ENCODE measurements around the gene THOC1.

Gene THOC1

GRCh38 chr18:195651-196050 lies 72.2 kb downstream of the THOC1 start:
- H3K4me1 ChIP-seq (ENCODE audit: control insufficient read depth in 1 of 2, insufficient read depth in 2 of 2, low read length in 2 of 2) = no peaks in the 10 kb centered on the region
- no peak for DNase-seq
- H2AFZ ChIP-seq (ENCODE audit: insufficient read depth, low read length, poor library complexity) = no peak overlapping the region
- H3K27ac ChIP-seq (ENCODE audit: low read depth, low read length) = no peak overlapping the region
- H3K79me1 ChIP-seq (ENCODE audit: low read length) = no peaks in the 10 kb centered on the region
- H3K4me3 ChIP-seq (ENCODE audit: low read depth, low read length) = no peak overlapping the region
- no peak overlapping the region for H2BK120ac ChIP-seq (ENCODE audit: insufficient read depth, low read length, poor library complexity)
- no peak overlapping the region for H3K14ac ChIP-seq (ENCODE audit: low read length)
- H3K27me3 ChIP-seq (ENCODE audit: insufficient read depth, low read length) = no peaks in the 10 kb centered on the region
- H2BK5ac ChIP-seq (ENCODE audit: low read depth, low read length, poor library complexity) = no peak overlapping the region
- no peak overlapping the region for H3K4ac ChIP-seq (ENCODE audit: low read depth, low read length)
- no peak overlapping the region for H3K23ac ChIP-seq (ENCODE audit: low read length)
- H3K79me2 ChIP-seq (ENCODE audit: control insufficient read depth, insufficient read depth, low read length, poor library complexity) = no peaks in the 10 kb centered on the region
- no peak overlapping the region for H4K91ac ChIP-seq (ENCODE audit: low read depth, low read length)
- H3K9me3 ChIP-seq (ENCODE audit: insufficient read depth, low read depth, low read length) = no peaks in the 10 kb centered on the region
- WGBS (ENCODE audit: extremely low coverage, insufficient coverage, insufficient read length) = no CpG with 5 or more reads among the region's 1 CpG
- H3K9ac ChIP-seq (ENCODE audit: low read length) = no peak overlapping the region
- no peak overlapping the region for H3K18ac ChIP-seq (ENCODE audit: low read length)
- no peak overlapping the region for H3K4me2 ChIP-seq (ENCODE audit: low read length)
- no peak overlapping the region for H4K12ac ChIP-seq (ENCODE audit: low read depth, low read length)
- peaks cover 7 to 13% of the 10 kb centered on the region in 2 experiments for H3K36me3 ChIP-seq (ENCODE audit: control insufficient read depth in 1 of 2, insufficient read depth in 2 of 2, low read length in 2 of 2)
- H2AK5ac ChIP-seq (ENCODE audit: low read length) = no peak overlapping the region
- H4K8ac ChIP-seq (ENCODE audit: low read depth, low read length) = no peak overlapping the region
- no peak overlapping the region for H2BK12ac ChIP-seq (ENCODE audit: low read length)

GRCh38 chr18:192801-193200 lies 75.0 kb downstream of the THOC1 start:
- no peaks in the 10 kb centered on the region for H3K79me2 ChIP-seq (ENCODE audit: control insufficient read depth, insufficient read depth, low read length, poor library complexity)
- no peak overlapping the region for H4K12ac ChIP-seq (ENCODE audit: low read depth, low read length)
- no peaks in the 10 kb centered on the region for H3K4me1 ChIP-seq (ENCODE audit: control insufficient read depth in 1 of 2, insufficient read depth in 2 of 2, low read length in 2 of 2)
- H3K14ac ChIP-seq (ENCODE audit: low read length) = no peak overlapping the region
- H2AFZ ChIP-seq (ENCODE audit: insufficient read depth, low read length, poor library complexity) = no peak overlapping the region
- no peak overlapping the region for H4K8ac ChIP-seq (ENCODE audit: low read depth, low read length)
- H3K9ac ChIP-seq (ENCODE audit: low read length) = no peak overlapping the region
- H3K4me2 ChIP-seq (ENCODE audit: low read length) = no peak overlapping the region
- H2BK12ac ChIP-seq (ENCODE audit: low read length) = no peak overlapping the region
- no peak overlapping the region for H2BK5ac ChIP-seq (ENCODE audit: low read depth, low read length, poor library complexity)
- H3K4me3 ChIP-seq (ENCODE audit: low read depth, low read length) = no peak overlapping the region
- peaks cover 5% of the 10 kb centered on the region in 2 experiments for H3K36me3 ChIP-seq (ENCODE audit: control insufficient read depth in 1 of 2, insufficient read depth in 2 of 2, low read length in 2 of 2)
- H3K4ac ChIP-seq (ENCODE audit: low read depth, low read length) = no peak overlapping the region
- no peak overlapping the region for H2BK120ac ChIP-seq (ENCODE audit: insufficient read depth, low read length, poor library complexity)
- H4K91ac ChIP-seq (ENCODE audit: low read depth, low read length) = no peak overlapping the region
- DNase-seq = no peak
- H3K27ac ChIP-seq (ENCODE audit: low read depth, low read length) = no peak overlapping the region
- H3K23ac ChIP-seq (ENCODE audit: low read length) = no peak overlapping the region
- H3K9me3 ChIP-seq (ENCODE audit: insufficient read depth, low read depth, low read length) = no peaks in the 10 kb centered on the region
- H3K79me1 ChIP-seq (ENCODE audit: low read length) = no peaks in the 10 kb centered on the region
- WGBS (ENCODE audit: extremely low coverage, insufficient coverage, insufficient read length) = 100% methylated on average over 1 of the region's 7 CpGs
- H3K18ac ChIP-seq (ENCODE audit: low read length) = no peak overlapping the region
- no peak overlapping the region for H2AK5ac ChIP-seq (ENCODE audit: low read length)
- H3K27me3 ChIP-seq (ENCODE audit: insufficient read depth, low read length) = no peaks in the 10 kb centered on the region

- Histone ChIP-seq H3K9me3 (ENCODE audit: insufficient read depth, low read depth, low read length) (no peaks in the 10 kb centered on the region), H3K79me2 (ENCODE audit: control insufficient read depth, insufficient read depth, low read length, poor library complexity) (no peaks in the 10 kb centered on the region), H2AK5ac (ENCODE audit: low read length) (no peak overlapping the region), H3K4ac (ENCODE audit: low read depth, low read length) (no peak overlapping the region), H3K79me1 (ENCODE audit: low read length) (no peaks in the 10 kb centered on the region), H3K18ac (ENCODE audit: low read length) (no peak overlapping the region), H4K12ac (ENCODE audit: low read depth, low read length) (no peak overlapping the region), H3K9ac (ENCODE audit: low read length) (no peak overlapping the region), H2BK12ac (ENCODE audit: low read length) (no peak overlapping the region), H3K4me3 (ENCODE audit: low read depth, low read length) (no peak overlapping the region), H2AFZ (ENCODE audit: insufficient read depth, low read length, poor library complexity) (no peak overlapping the region), H3K27me3 (ENCODE audit: insufficient read depth, low read length) (no peaks in the 10 kb centered on the region), H3K4me1 (ENCODE audit: control insufficient read depth in 1 of 2, insufficient read depth in 2 of 2, low read length in 2 of 2) (no peaks in the 10 kb centered on the region), H3K23ac (ENCODE audit: low read length) (no peak overlapping the region), H3K4me2 (ENCODE audit: low read length) (no peak overlapping the region), H3K36me3 (ENCODE audit: control insufficient read depth in 1 of 2, insufficient read depth in 2 of 2, low read length in 2 of 2) (peaks cover under 1 to 3% of the 10 kb centered on the region in 2 experiments), H2BK120ac (ENCODE audit: insufficient read depth, low read length, poor library complexity) (no peak overlapping the region), H3K27ac (ENCODE audit: low read depth, low read length) (no peak overlapping the region), H2BK5ac (ENCODE audit: low read depth, low read length, poor library complexity) (no peak overlapping the region), H4K91ac (ENCODE audit: low read depth, low read length) (no peak overlapping the region), H3K14ac (ENCODE audit: low read length) (no peak overlapping the region), H4K8ac (ENCODE audit: low read depth, low read length) (no peak overlapping the region)
- no CpG with 5 or more reads among the region's 1 CpG for WGBS (ENCODE audit: extremely low coverage, insufficient coverage, insufficient read length)
- DNase-seq = no peak
These were observed 76.1 kb downstream of the THOC1 start for GRCh38 chr18:191725-192124.

- Histone ChIP-seq H3K18ac (ENCODE audit: low read length) (no peak overlapping the region), H4K12ac (ENCODE audit: low read depth, low read length) (no peak overlapping the region), H2BK5ac (ENCODE audit: low read depth, low read length, poor library complexity) (no peak overlapping the region), H2AK5ac (ENCODE audit: low read length) (no peak overlapping the region), H3K4me2 (ENCODE audit: low read length) (no peak overlapping the region), H2AFZ (ENCODE audit: insufficient read depth, low read length, poor library complexity) (no peak overlapping the region), H3K36me3 (ENCODE audit: control insufficient read depth in 1 of 2, insufficient read depth in 2 of 2, low read length in 2 of 2) (peaks cover 10 to 11% of the 10 kb centered on the region in 2 experiments), H3K14ac (ENCODE audit: low read length) (no peak overlapping the region), H2BK120ac (ENCODE audit: insufficient read depth, low read length, poor library complexity) (no peak overlapping the region), H3K27ac (ENCODE audit: low read depth, low read length) (no peak overlapping the region), H3K79me1 (ENCODE audit: low read length) (no peaks in the 10 kb centered on the region), H3K23ac (ENCODE audit: low read length) (no peak overlapping the region), H3K27me3 (ENCODE audit: insufficient read depth, low read length) (no peaks in the 10 kb centered on the region), H3K9me3 (ENCODE audit: insufficient read depth, low read depth, low read length) (no peaks in the 10 kb centered on the region), H3K4ac (ENCODE audit: low read depth, low read length) (no peak overlapping the region), H3K9ac (ENCODE audit: low read length) (no peak overlapping the region), H3K79me2 (ENCODE audit: control insufficient read depth, insufficient read depth, low read length, poor library complexity) (peaks cover 1% of the 10 kb centered on the region), H3K4me3 (ENCODE audit: low read depth, low read length) (no peak overlapping the region), H4K91ac (ENCODE audit: low read depth, low read length) (no peak overlapping the region), H3K4me1 (ENCODE audit: control insufficient read depth in 1 of 2, insufficient read depth in 2 of 2, low read length in 2 of 2) (no peaks in the 10 kb centered on the region), H2BK12ac (ENCODE audit: low read length) (no peak overlapping the region), H4K8ac (ENCODE audit: low read depth, low read length) (no peak overlapping the region)
- DNase-seq = no peak
- WGBS (ENCODE audit: extremely low coverage, insufficient coverage, insufficient read length) = no CpG with 5 or more reads among the region's 5 CpGs
These were observed 78.6 kb downstream of the THOC1 start for GRCh38 chr18:189254-189653.
